Activated gamma-delta T cell (primary cell): ENCODE data around the gene MYH11.

ENCODE experiments used
- DNase-seq: peaks from one replicate; lab custom pipeline; 2025; lab: John Stamatoyannopoulos, UW
- total RNA-seq, 2 donors: gene quantifications; one replicate each; lab custom pipeline; 2026; lab: John Stamatoyannopoulos, UW

MYH11 gene
- total RNA-seq, result 0.05 to 0.26 reads per million in 2 donors

DNA sequence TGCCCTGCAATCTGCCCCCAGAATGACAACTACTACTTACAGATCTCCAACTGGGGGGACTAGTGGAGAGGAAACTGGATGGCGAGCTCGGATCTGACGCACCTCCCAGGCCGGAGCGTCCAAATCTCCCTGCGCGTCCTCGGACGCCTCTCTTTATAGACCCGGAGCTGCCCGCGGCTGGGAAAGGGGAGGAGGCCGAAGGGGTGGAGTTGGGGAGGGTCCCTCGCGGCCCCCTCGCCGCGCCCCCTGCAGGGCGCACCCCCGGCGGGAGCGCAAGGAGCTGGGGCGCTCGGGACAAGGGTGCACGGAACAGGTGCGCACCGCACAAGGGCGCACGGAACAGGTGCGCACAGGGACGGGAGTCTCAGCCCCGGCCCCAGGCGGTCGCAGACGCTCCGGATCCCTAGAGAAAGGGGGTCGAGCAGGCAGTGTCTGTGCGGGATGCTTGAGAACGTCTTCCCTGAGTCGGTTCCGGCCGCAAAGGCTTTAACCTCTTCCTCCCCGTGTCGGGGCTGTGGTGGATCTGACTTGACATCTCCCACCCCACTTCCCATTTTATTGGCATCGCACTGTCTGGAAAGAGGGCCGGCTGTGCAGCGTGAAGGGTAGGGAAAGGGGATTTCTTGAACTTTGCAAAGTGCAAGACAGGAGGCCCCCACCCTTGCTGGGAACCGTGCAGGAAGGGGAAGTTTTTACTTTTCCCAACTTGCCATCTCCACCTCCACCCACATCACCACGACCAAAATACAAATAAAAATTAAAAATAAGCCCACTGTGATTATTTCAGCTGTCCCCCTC, at the start of gene MYH11:
MYH11 (minus strand) TSS at position 128 of the 798 bp plus-strand sequence. CDS start 18,776 bp downstream, outside the sequence.
- DNase-seq, result no peak

DNA sequence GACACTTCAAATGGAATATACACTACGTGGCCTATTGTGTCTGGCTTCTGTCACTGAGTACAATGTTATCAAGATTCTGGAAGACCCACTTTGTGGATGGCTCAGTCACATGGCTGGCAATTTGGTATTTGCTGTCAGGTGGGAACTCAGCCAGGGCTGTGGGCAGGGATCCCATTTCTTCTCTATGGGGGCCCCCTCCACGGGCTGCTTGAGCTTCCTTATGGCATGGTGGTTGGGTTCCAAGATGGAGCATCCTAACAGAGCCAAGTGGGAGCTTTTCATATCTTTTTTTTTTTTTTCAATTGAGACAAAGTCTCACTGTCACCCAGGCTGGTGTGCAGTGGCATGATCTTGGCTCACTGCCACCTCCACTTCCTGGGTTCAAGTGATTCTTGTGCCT, 49.6 kb upstream of the MYH11 start:
- DNase-seq, result no peak

- no peak for DNase-seq
These were observed 47.1 kb upstream of the MYH11 start for GRCh38 chr16:15903960-15904359.

DNA sequence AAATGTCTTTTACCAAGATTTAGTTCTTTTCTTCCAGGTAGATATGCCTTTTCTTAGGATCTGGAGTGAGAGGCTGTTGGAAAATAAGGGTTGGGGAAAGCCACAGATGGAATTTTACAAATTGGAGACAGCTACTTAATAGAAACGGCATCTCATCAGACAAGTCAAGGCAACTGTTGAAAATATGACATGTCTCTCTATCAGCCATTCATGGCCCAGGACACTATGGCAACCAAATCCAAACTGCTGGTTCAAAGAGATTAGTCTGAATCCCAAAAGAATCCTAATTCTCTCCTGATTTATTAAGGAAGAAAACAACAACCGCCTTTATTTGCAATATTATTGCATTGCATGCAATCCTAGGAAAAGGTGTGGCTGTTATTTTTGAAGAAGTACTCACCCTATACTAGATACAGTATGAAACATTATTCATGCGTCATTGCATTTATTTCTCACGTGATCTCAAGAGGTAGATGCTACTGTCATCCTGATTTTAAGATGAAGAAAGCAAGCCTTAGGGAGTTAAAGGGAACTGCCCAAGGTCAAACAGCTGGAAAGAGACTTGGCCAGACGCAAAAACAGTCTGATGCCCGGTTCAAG, 44.2 kb upstream of the MYH11 start:
- no peak for DNase-seq

DNA sequence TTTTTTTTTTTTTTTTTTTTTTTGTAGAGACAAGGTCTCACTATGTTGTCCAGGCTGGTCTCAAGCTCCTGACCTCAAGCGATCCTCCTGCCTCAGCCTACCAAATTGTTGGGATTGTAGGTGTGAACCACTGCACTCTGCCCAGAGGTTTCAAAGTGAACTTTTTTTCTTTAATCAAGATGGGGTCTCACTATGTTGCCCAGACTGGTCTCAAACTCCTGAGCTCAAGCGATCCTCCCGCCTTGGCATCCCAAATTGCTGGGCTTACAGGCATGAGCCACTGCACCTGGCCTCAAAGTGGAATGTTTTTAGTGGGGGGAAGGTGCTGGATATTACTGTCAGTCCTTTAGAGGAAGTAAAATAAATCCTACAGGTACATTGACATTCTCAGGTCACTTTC, 43.5 kb upstream of the MYH11 start:
- DNase-seq, result no peak

DNA sequence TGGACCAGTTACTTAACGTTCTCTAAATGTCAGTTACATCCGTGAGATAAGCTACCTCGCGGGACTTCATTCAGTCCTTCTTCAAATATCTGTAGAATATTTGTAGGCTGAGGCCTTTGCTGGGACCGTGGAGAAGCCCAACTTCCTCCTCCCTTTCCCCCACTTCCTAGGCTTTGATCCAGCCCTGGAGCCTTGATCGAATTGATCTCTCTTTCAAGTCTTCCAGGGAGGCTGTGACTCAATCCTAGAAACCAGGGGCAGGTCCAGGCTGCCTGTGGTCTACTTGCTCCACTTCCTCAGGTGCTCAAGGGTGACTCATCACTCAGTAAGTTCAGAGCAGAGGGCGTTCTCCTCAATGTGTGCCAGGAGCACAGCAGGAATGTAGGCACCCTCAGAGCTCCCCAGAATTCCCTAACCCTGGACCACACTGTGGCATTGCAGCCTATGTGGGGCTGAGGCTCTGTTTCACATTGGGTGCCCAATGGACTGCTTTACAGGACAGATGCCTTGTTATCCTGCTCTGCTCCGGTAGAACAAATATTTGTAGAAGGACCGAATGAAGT, 42.8 kb upstream of the MYH11 start:
- DNase-seq, result no peak

- no peak for DNase-seq
These were observed 41.8 kb upstream of the MYH11 start for GRCh38 chr16:15898654-15899053.

GRCh38 chr16:15897834-15898254, 41.0 kb upstream of the MYH11 start:
- DNase-seq, result no peak

GRCh38 chr16:15897121-15897780, 40.4 kb upstream of the MYH11 start:
- DNase-seq, result no peak

- no peak for DNase-seq
These were observed 37.9 kb upstream of the MYH11 start for GRCh38 chr16:15894571-15895374.

GRCh38 chr16:15891508-15891907, 34.7 kb upstream of the MYH11 start:
- no peak for DNase-seq

DNA sequence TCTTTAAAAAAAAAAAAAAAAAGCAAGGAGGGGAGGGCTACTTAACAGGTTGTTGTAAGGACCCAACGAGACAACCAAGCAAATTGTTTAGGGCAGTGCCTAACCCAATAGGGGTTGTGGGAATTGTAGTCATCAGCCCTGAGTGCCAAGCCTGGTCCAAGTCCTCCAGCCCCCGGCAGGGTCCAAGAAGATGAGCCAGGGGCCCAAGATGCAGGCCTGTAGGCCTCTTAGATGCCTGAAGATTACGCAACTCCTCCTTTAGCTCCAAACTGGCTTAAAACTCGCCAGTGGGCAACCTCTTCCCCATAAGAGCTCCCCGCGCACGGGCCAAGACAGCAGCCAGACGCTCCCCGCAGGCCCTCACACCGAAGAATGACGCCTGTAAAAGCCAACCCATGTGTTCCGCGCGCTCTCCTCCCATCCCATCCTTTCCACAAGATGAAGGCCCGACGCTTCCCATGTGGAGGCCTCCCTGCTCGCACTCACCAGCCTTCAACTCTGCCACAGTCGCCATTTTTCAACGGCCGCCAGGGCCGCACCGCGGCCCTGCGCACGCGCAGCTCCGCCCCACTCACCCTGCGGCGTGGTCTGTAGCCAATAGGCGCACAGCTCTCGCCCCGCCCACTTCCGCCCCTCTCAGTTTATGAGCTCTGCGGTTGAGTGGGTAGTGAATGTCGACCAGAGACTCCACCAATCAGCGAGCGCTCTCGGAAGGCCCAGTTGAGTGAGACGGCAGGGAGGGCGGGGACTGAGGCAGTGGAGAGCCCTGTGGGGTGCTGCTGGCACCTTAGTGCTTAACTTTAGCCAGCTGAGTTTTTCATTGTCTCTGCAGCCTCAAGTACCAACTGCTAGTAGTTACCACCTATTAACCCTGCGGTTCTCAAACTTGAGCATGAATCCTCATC, 31.5 kb upstream of the MYH11 start, which contains the start of gene CEP20:
CEP20 (minus strand) TSS at position 532 of the 905 bp plus-strand sequence; CDS start at position 514, 18 bp downstream.
- peak; percentile 95 for DNase-seq

- no peak for DNase-seq
These were observed 30.5 kb upstream of the MYH11 start for GRCh38 chr16:15887283-15887682.

GRCh38 chr16:15886078-15886477, 29.2 kb upstream of the MYH11 start:
- no peak for DNase-seq

- no peak for DNase-seq
These were observed 28.8 kb upstream of the MYH11 start for GRCh38 chr16:15885560-15886001.

GRCh38 chr16:15882563-15882962, 25.7 kb upstream of the MYH11 start:
- no peak for DNase-seq

DNA sequence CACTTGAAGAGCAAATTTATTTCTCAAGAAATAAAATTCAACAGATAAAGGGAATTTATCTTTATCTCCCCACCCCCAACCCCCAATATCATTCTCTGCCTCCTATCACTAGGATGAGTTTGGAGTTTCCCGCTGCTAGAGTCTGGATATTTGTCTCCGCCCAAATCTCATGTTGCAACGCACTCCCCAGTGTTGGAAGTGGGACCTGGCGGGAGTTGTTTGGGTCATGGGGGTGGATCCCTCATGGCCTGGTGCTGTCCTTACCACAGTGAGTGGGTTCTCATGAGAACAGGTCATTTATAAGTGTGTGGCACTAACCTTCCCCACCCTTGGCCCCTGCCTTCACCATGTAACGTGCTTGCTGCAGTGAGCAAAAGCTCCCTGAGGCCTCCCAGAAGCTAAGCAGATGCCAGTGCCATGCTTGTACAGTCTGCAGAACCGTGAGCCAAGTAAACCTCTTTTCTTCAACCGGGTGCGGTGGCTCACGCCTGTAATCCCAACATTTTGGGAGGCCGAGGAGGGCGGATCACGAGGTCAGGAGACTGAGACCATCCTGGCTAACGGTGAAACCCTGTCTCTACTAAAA, 25.1 kb upstream of the MYH11 start:
- no peak for DNase-seq

- no peak for DNase-seq
These were observed 23.8 kb upstream of the MYH11 start for GRCh38 chr16:15880434-15881308.

DNA sequence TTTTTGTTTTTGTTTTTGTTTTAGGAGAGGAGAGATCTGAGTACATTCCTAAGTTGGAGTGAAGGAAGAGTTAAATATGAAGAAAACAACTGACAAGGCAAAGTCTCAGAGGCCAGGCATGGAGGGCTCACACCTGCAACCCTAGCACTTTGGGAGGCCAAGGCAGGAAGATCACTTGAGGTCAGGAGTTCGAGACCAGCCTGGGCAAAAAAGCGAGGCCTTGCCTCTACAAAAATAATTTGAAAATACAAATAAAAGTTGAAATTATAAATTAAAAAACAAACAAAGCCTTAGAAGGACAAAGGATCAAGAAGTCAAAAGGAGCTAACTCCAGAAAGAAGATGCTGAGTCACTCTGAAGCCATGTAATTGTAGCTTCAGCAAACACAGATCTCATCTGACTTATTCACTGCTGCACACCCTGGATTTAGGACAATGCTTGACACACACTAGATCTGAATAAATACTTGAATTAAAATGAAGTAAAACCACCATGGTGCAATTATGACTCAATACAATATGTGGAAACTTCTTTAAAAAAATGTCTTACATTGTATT, 22.5 kb upstream of the MYH11 start:
- DNase-seq, result no peak
